Testis (tissue), 3 donors: Measurements from ENCODE around the gene PUSL1. TPM values are rescaled to one million over a fixed set of nuclear protein-coding genes. Genes with fewer than 3 reads are reported as not detected.
A peak's percentile ranks its signal among the peaks of the same experiment; 100 is the strongest.

Experiments used
- DNase-seq: peaks from one replicate; pipeline ENCODE4 v3.0.0-alpha.2; 2019
- H3K27ac ChIP-seq, 2 donors: fragments of 200-600 bp; sonication (generic); one replicate each; pipeline ENCODE4 v1.5.1; 2019
- H3K27me3 ChIP-seq: fragments of 200-600 bp; sonication (generic); one replicate; pipeline ENCODE4 v1.5.1; 2019
- H3K36me3 ChIP-seq: fragments of 200-600 bp; sonication (generic); one replicate; pipeline ENCODE4 v1.5.1; 2017; ENCODE audit warnings: low read depth; ENCODE audit errors: missing control alignments
- H3K4me1 ChIP-seq: fragments of 200-600 bp; sonication (generic); one replicate; pipeline ENCODE4 v1.5.1; 2019
- H3K4me3 ChIP-seq, 2 donors: fragments of 200-600 bp; sonication (generic); one replicate each; pipeline ENCODE4 v1.5.1; 2017 to 2019
- H3K9me3 ChIP-seq: fragments of 200-600 bp; sonication (generic); one replicate; pipeline ENCODE4 v1.5.1; 2017
- POLR2A ChIP-seq: fragments of 450-650 bp; IDR thresholded peaks from one replicate; pipeline ENCODE4 v1.6.1; 2017; ENCODE audit warnings: antibody characterized with exemption, mild to moderate bottlenecking, moderate library complexity
- WGBS, 2 donors: methylation state at CpG; one replicate each; pipeline ENCODE4 v1.1.5; 2018; 5-methylcytosine and 5-hydroxymethylcytosine counted together
- intact Hi-C: fragments of 100-400 bp; cut with DNase I; formaldehyde crosslinking; loops from one replicate; pipeline ENCODE4 v1.15.1; 2023; ENCODE audit warnings: low total_unique reads
- polyA plus RNA-seq: library from polyadenylated mRNA; stranded (reverse); fragments of 350-450 nt; fragmentation: Illumina TruSeq; extraction: RNeasy Lipid Tissue Mini Kit (QIAGEN cat#74804); gene quantifications from one replicate; pipeline ENCODE4 v1.2.3, GENCODE V29; 2014; ENCODE audit warnings: low read depth, low replicate concordance; ENCODE audit not compliant: insufficient read depth
- total RNA-seq, 2 donors: library from RNA; depleted of rRNA; stranded (reverse); fragments of >200 nt; gene quantifications; one replicate each; pipeline ENCODE4 v1.2.3, GENCODE V29; 2016
- TF ChIP-seq, protein P1 (sequence below), 3 experiments: fragments of 450-650 bp in 2 of 3; fragments of 200-600 bp in 1 of 3; sonication (generic) in 1 of 3; IDR thresholded peaks; one replicate each; pipeline ENCODE4 v1.5.1; 2016 to 2019; ENCODE audit warnings: antibody characterized with exemption in 3 of 3, mild to moderate bottlenecking in 2 of 3, moderate library complexity in 1 of 3

Gene PUSL1
- total and polyA plus RNA-seq, 3 donors from 2014 or later: 12.4 to 39.0 (median 35.4) TPM

DNA sequence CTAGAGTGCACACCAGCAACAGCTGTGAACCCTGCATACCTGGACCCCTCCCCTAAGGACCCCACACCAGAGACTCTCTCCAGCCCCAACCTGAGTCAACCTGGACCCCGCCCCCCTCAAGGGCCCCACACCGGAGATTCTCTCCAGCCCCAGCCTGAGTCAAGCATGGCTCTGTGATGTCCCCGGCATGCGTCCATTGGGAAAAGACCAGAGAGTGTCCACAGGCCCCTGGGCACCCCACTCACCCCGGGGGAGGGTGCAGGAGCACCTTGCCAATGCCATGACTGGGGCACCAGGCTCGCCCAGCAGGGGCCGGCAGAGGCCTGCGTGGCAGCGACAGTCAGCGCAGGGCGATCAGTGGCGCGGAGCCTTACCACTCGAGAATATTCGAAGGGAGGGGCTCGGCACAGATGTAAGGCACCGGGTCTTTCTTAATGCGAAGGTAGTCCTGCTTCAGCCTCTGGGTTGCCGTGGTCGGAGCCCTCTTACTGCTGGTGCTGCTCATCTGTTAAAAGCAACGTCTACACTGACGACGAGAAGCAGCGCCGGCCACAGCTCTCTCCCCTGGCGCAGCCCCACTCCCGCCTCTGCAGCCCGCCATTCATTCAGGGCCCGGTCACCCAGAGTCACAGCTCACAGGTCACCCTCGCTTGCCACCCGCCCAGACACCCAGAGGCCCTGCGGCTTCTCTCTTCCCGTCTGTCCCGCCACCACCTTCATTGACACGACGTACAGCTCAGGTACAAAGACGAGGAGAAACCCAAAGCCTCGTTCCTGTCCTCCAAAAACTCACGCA lies 40.7 kb upstream of the PUSL1 start:
- intact Hi-C loops: no loop called here
- no peak for DNase-seq
- H3K36me3 ChIP-seq: no peaks in the 10 kb centered on the region

DNA sequence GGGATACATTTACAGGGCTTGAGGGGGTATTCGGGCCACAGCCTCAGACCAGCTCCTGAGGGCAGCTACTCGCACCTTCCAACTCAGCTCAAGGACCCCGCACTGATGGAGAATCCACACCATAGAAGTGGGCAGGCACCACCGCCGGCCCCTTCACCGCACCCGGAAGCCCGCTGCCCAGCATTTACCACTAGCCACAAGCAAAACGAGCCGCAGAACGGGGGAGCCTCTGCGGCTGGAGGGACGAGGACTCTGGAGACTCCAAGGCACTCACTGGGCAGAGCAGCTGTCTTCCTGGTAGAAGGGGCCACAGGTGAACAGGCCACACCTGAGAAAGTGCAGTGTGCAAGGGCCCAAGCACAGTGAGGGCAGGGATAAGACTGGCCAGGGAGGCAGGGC lies 40.1 kb upstream of the PUSL1 start:
- Histone ChIP-seq H3K27me3 (no peaks in the 10 kb centered on the region), H3K4me3 (no peak overlapping the region), H3K4me1 (peaks cover 32% of the 10 kb centered on the region), H3K9me3 (no peaks in the 10 kb centered on the region), H3K27ac (no peak overlapping the region), H3K36me3 (no peaks in the 10 kb centered on the region)
- TF ChIP-seq, protein P1, sequence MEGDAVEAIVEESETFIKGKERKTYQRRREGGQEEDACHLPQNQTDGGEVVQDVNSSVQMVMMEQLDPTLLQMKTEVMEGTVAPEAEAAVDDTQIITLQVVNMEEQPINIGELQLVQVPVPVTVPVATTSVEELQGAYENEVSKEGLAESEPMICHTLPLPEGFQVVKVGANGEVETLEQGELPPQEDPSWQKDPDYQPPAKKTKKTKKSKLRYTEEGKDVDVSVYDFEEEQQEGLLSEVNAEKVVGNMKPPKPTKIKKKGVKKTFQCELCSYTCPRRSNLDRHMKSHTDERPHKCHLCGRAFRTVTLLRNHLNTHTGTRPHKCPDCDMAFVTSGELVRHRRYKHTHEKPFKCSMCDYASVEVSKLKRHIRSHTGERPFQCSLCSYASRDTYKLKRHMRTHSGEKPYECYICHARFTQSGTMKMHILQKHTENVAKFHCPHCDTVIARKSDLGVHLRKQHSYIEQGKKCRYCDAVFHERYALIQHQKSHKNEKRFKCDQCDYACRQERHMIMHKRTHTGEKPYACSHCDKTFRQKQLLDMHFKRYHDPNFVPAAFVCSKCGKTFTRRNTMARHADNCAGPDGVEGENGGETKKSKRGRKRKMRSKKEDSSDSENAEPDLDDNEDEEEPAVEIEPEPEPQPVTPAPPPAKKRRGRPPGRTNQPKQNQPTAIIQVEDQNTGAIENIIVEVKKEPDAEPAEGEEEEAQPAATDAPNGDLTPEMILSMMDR (IDR thresholded peaks at IDR 0.05): no peak
- no peak for TF ChIP-seq POLR2A
- intact Hi-C loops: no loop called here
- no peak for DNase-seq
- WGBS, 2 donors: 90 to 100% methylated on average over 5 to 13 of the region's 13 CpGs

More for the DNA sequence above, 40.7 kb upstream of the PUSL1 start:
- Histone ChIP-seq H3K27ac (no peak overlapping the region), H3K4me3 (no peak overlapping the region), H3K9me3 (no peaks in the 10 kb centered on the region), H3K4me1 (peaks cover 29% of the 10 kb centered on the region), H3K27me3 (no peaks in the 10 kb centered on the region)
- 92% methylated on average over 32 to 39 of the region's 39 CpGs for WGBS, 2 donors
- no peak for TF ChIP-seq POLR2A

DNA sequence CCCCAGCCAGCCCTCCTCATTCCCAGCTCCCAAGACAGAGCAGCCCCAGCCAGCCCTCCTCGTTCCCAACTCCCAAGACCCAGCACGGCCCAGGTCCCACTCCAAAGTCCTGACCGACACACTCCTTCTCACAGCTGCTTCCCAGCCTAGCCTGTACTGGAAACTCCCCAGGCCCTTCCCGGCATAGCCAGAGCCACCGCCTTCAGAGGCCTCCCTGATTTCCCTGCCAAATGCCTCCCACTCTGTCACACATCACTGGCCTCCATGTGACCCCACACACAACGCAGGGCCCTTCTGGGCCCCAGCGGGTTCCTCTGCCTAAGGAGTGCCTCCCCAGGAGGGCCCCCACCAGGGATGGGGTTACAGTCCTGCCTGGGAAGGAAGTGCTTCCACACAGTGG lies 37.6 kb upstream of the PUSL1 start:
- 49 to 81% methylated on average over 5 to 7 of the region's 7 CpGs for WGBS, 2 donors
- Histone ChIP-seq H3K36me3 (no peaks in the 10 kb centered on the region), H3K27ac (peak overlapping the region in 1 of 2 donors; percentile 31), H3K4me3 (no peak overlapping the region), H3K4me1 (peaks cover 40% of the 10 kb centered on the region), H3K27me3 (no peaks in the 10 kb centered on the region), H3K9me3 (no peaks in the 10 kb centered on the region)
- intact Hi-C loops: no loop called here
- DNase-seq: no peak
- TF ChIP-seq, protein P1 (IDR thresholded peaks at IDR 0.05): no peak
- no peak for TF ChIP-seq POLR2A

DNA sequence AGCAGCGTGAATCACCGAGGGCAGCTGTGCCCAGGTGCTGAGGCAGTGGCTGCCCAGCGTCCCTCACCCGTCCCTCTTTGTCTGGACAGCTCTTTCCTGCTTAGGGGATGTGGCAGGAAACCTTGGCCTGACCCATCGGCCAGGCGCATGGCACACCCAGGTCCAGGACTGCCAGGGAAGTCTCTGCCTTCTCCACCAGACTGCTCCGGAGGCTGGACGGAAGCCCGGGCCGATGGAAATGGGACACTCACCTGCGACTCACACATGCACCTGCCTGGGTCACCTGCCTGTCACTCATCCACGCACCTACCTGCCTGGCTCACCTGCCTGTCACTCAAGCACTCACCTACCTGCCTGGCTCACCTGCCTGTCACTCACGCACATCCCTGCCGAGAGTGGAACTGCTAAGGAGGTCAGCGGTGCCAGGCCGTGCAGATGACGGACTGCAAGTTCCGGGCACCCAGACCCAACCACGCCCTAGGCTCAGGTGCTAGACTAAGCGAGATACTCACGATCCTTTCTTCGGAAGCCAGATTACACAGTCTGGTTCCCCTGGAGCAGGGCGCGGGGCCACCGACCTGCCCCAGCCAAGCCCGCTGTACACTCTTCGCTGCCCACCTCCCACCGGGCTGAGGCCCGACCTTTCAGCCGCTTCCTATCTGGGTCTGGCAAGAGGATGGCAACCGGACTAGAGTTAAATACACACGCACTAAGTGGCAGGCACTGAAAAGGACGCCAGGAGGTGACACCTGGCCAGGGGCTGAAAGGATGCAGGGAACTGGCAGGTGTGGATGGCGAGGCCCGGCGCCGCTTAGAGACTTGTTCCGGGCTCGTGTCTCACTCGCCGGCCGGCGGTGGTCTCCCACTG lies 35.8 kb upstream of the PUSL1 start:
- DNase-seq: no peak
- no peaks in the 10 kb centered on the region for H3K36me3 ChIP-seq
- TF ChIP-seq, protein P1 (IDR thresholded peaks at IDR 0.05): no peak
- TF ChIP-seq POLR2A: no peak
- peak overlapping the region; percentile 84 for H3K27ac ChIP-seq
- H3K4me1 ChIP-seq: peaks cover 40% of the 10 kb centered on the region
- WGBS, 2 donors: 20 to 23% methylated on average over 24 to 43 of the region's 43 CpGs
- intact Hi-C loops: no loop called here
- H3K9me3 ChIP-seq: no peaks in the 10 kb centered on the region
- H3K27me3 ChIP-seq: no peaks in the 10 kb centered on the region
- H3K4me3 ChIP-seq: peak overlapping the region; percentile 93 to 100

DNA sequence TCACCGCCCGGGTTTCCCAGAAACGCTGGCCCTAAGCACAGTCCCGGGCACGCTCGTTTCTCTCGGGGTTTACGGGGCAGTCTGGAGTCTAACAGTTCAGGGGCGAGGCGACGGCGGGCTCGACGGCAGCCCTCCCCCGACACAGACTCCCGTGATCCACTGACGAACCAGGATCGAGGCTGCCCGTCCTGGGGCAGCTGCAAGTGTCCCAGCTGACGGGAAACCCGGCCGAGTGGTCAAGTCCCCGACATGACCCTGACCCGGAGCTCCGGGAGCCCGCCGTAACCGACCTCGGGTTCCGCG lies 35.2 kb upstream of the PUSL1 start:
- H3K4me3 ChIP-seq: peak overlapping the region; percentile 93 to 100
- H3K4me1 ChIP-seq: peaks cover 40% of the 10 kb centered on the region
- H3K9me3 ChIP-seq: no peaks in the 10 kb centered on the region
- H3K36me3 ChIP-seq: no peaks in the 10 kb centered on the region
- TF ChIP-seq POLR2A: no peak
- TF ChIP-seq, protein P1 (IDR thresholded peaks at IDR 0.05): no peak
- DNase-seq: no peak
- H3K27ac ChIP-seq: peak overlapping the region; percentile 84
- no peaks in the 10 kb centered on the region for H3K27me3 ChIP-seq
- intact Hi-C loops: no loop called here
- 0% methylated on average over 19 to 29 of the region's 31 CpGs for WGBS, 2 donors
